ENCODE results near the gene SUPV3L1.

Gene SUPV3L1

GRCh38 chr10:69228151-69228550, 48.1 kb downstream of the SUPV3L1 start:
- in situ Hi-C loops (cut with MboI; ENCODE audit: low sequenced_read_pairs): loop anchor here (25.0 kb wide), 1 partner anchor 159 kb away; no protein-coding TSS in a partner anchor

- in situ Hi-C loops (cut with MboI; ENCODE audit: low sequenced_read_pairs): loop anchor here (25.0 kb wide), 1 partner anchor 158 kb away; no protein-coding TSS in a partner anchor
Observed at GRCh38 chr10:69229616-69229916, 49.5 kb downstream of the SUPV3L1 start.

- in situ Hi-C loops (cut with MboI; ENCODE audit: low sequenced_read_pairs): loop anchor here (25.0 kb wide), 1 partner anchor 157 kb away; no protein-coding TSS in a partner anchor
Observed at GRCh38 chr10:69230128-69230527, 50.1 kb downstream of the SUPV3L1 start.

- in situ Hi-C loops (cut with MboI; ENCODE audit: low sequenced_read_pairs): loop anchor here (25.0 kb wide), 1 partner anchor 155 kb away; no protein-coding TSS in a partner anchor
Observed at GRCh38 chr10:69232252-69232651, 52.2 kb downstream of the SUPV3L1 start.

- in situ Hi-C loops (cut with MboI; ENCODE audit: low sequenced_read_pairs): loop anchor here (25.0 kb wide), 1 partner anchor 154 kb away; no protein-coding TSS in a partner anchor
Observed at GRCh38 chr10:69232736-69233480, 52.9 kb downstream of the SUPV3L1 start.

GRCh38 chr10:69234447-69234846, 54.4 kb downstream of the SUPV3L1 start:
- in situ Hi-C loops (cut with MboI; ENCODE audit: low sequenced_read_pairs): loop anchor here (25.0 kb wide), 1 partner anchor 153 kb away; no protein-coding TSS in a partner anchor

GRCh38 chr10:69237528-69238159, 57.6 kb downstream of the SUPV3L1 start:
- in situ Hi-C loops (cut with MboI; ENCODE audit: low sequenced_read_pairs): loop anchor here (25.0 kb wide), 1 partner anchor 150 kb away; no protein-coding TSS in a partner anchor

- in situ Hi-C loops (cut with MboI; ENCODE audit: low sequenced_read_pairs): loop anchor here (25.0 kb wide), 1 partner anchor 148 kb away; no protein-coding TSS in a partner anchor
Observed at GRCh38 chr10:69239136-69239535, 59.1 kb downstream of the SUPV3L1 start.

GRCh38 chr10:69239816-69240434, 59.9 kb downstream of the SUPV3L1 start:
- in situ Hi-C loops (cut with MboI; ENCODE audit: low sequenced_read_pairs): loop anchor here (25.0 kb wide), 1 partner anchor 147 kb away; no protein-coding TSS in a partner anchor

GRCh38 chr10:69240455-69240854, 60.4 kb downstream of the SUPV3L1 start:
- in situ Hi-C loops (cut with MboI; ENCODE audit: low sequenced_read_pairs): loop anchor here (25.0 kb wide), 1 partner anchor 147 kb away; no protein-coding TSS in a partner anchor

- in situ Hi-C loops (cut with MboI; ENCODE audit: low sequenced_read_pairs): loop anchor here (25.0 kb wide), 1 partner anchor 146 kb away; no protein-coding TSS in a partner anchor
Observed at GRCh38 chr10:69241575-69241974, 61.5 kb downstream of the SUPV3L1 start.

- in situ Hi-C loops (cut with MboI; ENCODE audit: low sequenced_read_pairs): loop anchor here (25.0 kb wide), 1 partner anchor 145 kb away; no protein-coding TSS in a partner anchor
Observed at GRCh38 chr10:69242040-69242851, 62.2 kb downstream of the SUPV3L1 start.

- in situ Hi-C loops (cut with MboI; ENCODE audit: low sequenced_read_pairs): loop anchor here (25.0 kb wide), 1 partner anchor 144 kb away; no protein-coding TSS in a partner anchor
Observed at GRCh38 chr10:69242852-69243212, 62.8 kb downstream of the SUPV3L1 start.

- in situ Hi-C loops (cut with MboI; ENCODE audit: low sequenced_read_pairs): loop anchor here (25.0 kb wide), 1 partner anchor 143 kb away; no protein-coding TSS in a partner anchor
Observed at GRCh38 chr10:69243817-69244216, 63.8 kb downstream of the SUPV3L1 start.

- in situ Hi-C loops (cut with MboI; ENCODE audit: low sequenced_read_pairs): loop anchor here (25.0 kb wide), 1 partner anchor 141 kb away; no protein-coding TSS in a partner anchor
Observed at GRCh38 chr10:69246036-69246435, 66.0 kb downstream of the SUPV3L1 start.

GRCh38 chr10:69246581-69247312, 66.7 kb downstream of the SUPV3L1 start:
- in situ Hi-C loops (cut with MboI; ENCODE audit: low sequenced_read_pairs): loop anchor here (25.0 kb wide), 1 partner anchor 141 kb away; no protein-coding TSS in a partner anchor

GRCh38 chr10:69247313-69247710, 67.3 kb downstream of the SUPV3L1 start:
- in situ Hi-C loops (cut with MboI; ENCODE audit: low sequenced_read_pairs): loop anchor here (25.0 kb wide), 1 partner anchor 140 kb away; no protein-coding TSS in a partner anchor

GRCh38 chr10:69248117-69248730, 68.2 kb downstream of the SUPV3L1 start:
- in situ Hi-C loops (cut with MboI; ENCODE audit: low sequenced_read_pairs): loop anchor here (25.0 kb wide), 1 partner anchor 139 kb away; no protein-coding TSS in a partner anchor

- in situ Hi-C loops (cut with MboI; ENCODE audit: low sequenced_read_pairs): no loop called here
Observed at GRCh38 chr10:69250041-69250440, 70.0 kb downstream of the SUPV3L1 start.

Data from hTERT RPE-1 (cell line).